Aorta (tissue), 5 donors: ENCODE data around the gene GSTT2B. TPM values are rescaled to one million over a fixed set of nuclear protein-coding genes. Genes with fewer than 3 reads are reported as not detected.
A peak's percentile ranks its signal among the peaks of the same experiment; 100 is the strongest.
"Not testable (repeated sequence)": the region's sequence is repeated elsewhere in the genome, so short reads cannot be mapped to it uniquely, and the experiment has no call there.

Experiments
- ATAC-seq: fragments of 200-7000 bp; cut with Tn5 transposase; one replicate; pipeline ENCODE4 v1.9.1; 2022; ENCODE audit warnings: moderate library complexity; ENCODE audit not compliant: low FRiP score
- DNase-seq, 2 donors: peaks; one replicate each; pipeline ENCODE4 v3.0.0-alpha.2; 2020
- H3K27ac ChIP-seq, 2 donors: one replicate each; pipeline ENCODE4 v1.5.1; 2013; ENCODE audit warnings: low read length in 2 of 2, mild to moderate bottlenecking in 2 of 2, moderate library complexity in 2 of 2, control low read depth in 1 of 2, inconsistent platforms in 1 of 2, low read depth in 1 of 2
- H3K27me3 ChIP-seq, 2 donors: one replicate each; pipeline ENCODE4 v1.6.1; 2013; ENCODE audit warnings: control low read depth in 1 of 2, low read length in 1 of 2, mild to moderate bottlenecking in 1 of 2, moderate library complexity in 1 of 2; ENCODE audit not compliant: insufficient read depth in 2 of 2, control insufficient read depth in 1 of 2
- H3K36me3 ChIP-seq, 2 donors: one replicate each; pipeline ENCODE4 v1.6.1; 2013; ENCODE audit warnings: control low read depth in 1 of 2, low read length in 1 of 2, mild to moderate bottlenecking in 1 of 2; ENCODE audit not compliant: insufficient read depth in 2 of 2, control insufficient read depth in 1 of 2
- H3K4me1 ChIP-seq, 2 donors: one replicate each; pipeline ENCODE4 v1.6.1; 2013; ENCODE audit warnings: low read length in 2 of 2, control low read depth in 1 of 2, mild to moderate bottlenecking in 1 of 2, moderate library complexity in 1 of 2; ENCODE audit not compliant: insufficient read depth in 2 of 2, control insufficient read depth in 1 of 2
- H3K4me3 ChIP-seq, 2 donors: one replicate each; pipeline ENCODE4 v1.5.1; 2013; ENCODE audit warnings: low read length in 2 of 2, control low read depth in 1 of 2, mild to moderate bottlenecking in 1 of 2
- H3K9me3 ChIP-seq: one replicate; pipeline ENCODE4 v1.6.1; 2013; ENCODE audit warnings: mild to moderate bottlenecking, low read length; ENCODE audit not compliant: control insufficient read depth
- WGBS, 2 donors: extraction: QIAGEN DNeasy Blood & Tissue Kit; methylation state at CpG; one replicate each; pipeline ENCODE4 v1.1.7; 2013; 5-methylcytosine and 5-hydroxymethylcytosine counted together
- intact Hi-C, 2 donors: fragments of 100-400 bp; cut with DNase I; formaldehyde crosslinking; loops; one replicate each; pipeline versions ENCODE4 v1.14.2 to v1.15.0; 2022
- long read RNA-seq, 2 donors: library from polyadenylated mRNA; unstranded; transcript quantifications; one replicate each; pipeline ENCODE4 v2.0.0, GENCODE V29; 2020 to 2021
- polyA plus RNA-seq, 2 donors: library from polyadenylated mRNA; stranded (reverse); fragments of 200-250 nt; gene quantifications; one replicate each; pipeline ENCODE4 v1.2.3, GENCODE V29; 2013
- total RNA-seq, 2 donors: library from RNA; stranded (reverse); fragmentation: NEBNext Ultra II Directional; extraction: Animal tissue kit (Norgen Biotek cat#: 25700); gene quantifications; one replicate each; pipeline ENCODE4 v1.2.1, GENCODE V29; 2021
- donor health status: healthy with polysubstance abuse.
- donor health status: Bipolar disorder and iron deficiency.
- donor health status: DM: no; HTN: no; CAD: no.
- donor health status: DM: no; HTN: no; CAD: no.
- donor health status: DM: yes; HTN: yes; CAD: no.

GSTT2B gene, protein sequence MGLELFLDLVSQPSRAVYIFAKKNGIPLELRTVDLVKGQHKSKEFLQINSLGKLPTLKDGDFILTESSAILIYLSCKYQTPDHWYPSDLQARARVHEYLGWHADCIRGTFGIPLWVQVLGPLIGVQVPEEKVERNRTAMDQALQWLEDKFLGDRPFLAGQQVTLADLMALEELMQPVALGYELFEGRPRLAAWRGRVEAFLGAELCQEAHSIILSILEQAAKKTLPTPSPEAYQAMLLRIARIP
- total RNA-seq = 10 to 100 TPM in 1 of 2 donors, 1 to 10 TPM in 1; 7.7 to 23.9 TPM
- 10 to 100 TPM in 1 of 2 donors, 1 to 10 TPM in 1; 8.0 to 23.2 TPM for polyA plus RNA-seq
- long read RNA-seq, donor 1, partial matches to known transcripts = 0 of 8 reads
- long read RNA-seq, donor 1, other reads (novel, unspliced or antisense) = 4 of 8 reads
- long read RNA-seq, donor 2, transcript GSTT2B-201 (5 exons, 1,099 nt) = major isoform, 5 of 6 reads
- long read RNA-seq, donor 2, partial matches to known transcripts = 1 of 6 reads
- long read RNA-seq, donor 2, other reads (novel, unspliced or antisense) = 0 of 6 reads

- H3K4me3 ChIP-seq, intact Hi-C loops, H3K4me1 ChIP-seq, H3K9me3 ChIP-seq, H3K27me3 ChIP-seq, H3K36me3 ChIP-seq, H3K27ac ChIP-seq, DNase-seq: not testable (repeated sequence)
- peak; percentile 87 for ATAC-seq
- no CpG with 5 or more reads among the region's 43 CpGs for WGBS, 2 donors
Measured at GRCh38 chr22:23961084-23961771, at the start of gene GSTT2B. Gene GSTT2B, minus strand, starts transcription at chr22:23961195. Its CDS starts 64 bp downstream, at chr22:23961131.

DNA sequence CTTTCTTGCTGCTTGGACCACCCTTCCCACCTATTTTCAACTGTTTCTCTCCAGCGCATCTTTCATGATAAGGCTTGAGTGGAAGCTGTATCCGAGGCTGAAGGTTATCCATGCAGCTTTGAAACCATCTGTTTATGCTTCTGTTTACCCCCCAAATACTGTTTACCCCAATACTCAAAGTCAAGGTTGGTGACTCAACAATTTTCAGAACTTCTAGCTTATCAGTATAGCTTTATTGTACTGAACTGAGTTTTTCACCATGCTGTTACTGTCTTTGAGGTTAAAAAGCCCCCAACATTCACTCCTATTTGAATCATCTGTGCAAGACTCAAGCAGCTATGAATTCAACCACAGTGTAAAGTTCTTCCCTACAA, 49.0 kb upstream of the GSTT2B start:
- DNase-seq (no peak), ATAC-seq (no peak)
- Histone ChIP-seq H3K27ac (no peak overlapping the region), H3K36me3 (no peaks in the 10 kb centered on the region), H3K4me1 (no peaks in the 10 kb centered on the region), H3K4me3 (no peak overlapping the region), H3K27me3 (no peaks in the 10 kb centered on the region), H3K9me3 (no peaks in the 10 kb centered on the region)
- 92 to 95% methylated on average over 2 of the region's 2 CpGs for whole genome bisulfite sequencing, 2 donors
- intact Hi-C loops = loop anchor here in 1 of 2 donors (5.0 kb wide), 2 partner anchors 42 to 147 kb away; no protein-coding TSS in a partner anchor

- 84 to 90% methylated on average over 7 of the region's 7 CpGs for WGBS, 2 donors
- no peaks in the 10 kb centered on the region for H3K9me3 ChIP-seq
Measured at GRCh38 chr22:24009227-24010017, 48.4 kb upstream of the GSTT2B start.

DNA sequence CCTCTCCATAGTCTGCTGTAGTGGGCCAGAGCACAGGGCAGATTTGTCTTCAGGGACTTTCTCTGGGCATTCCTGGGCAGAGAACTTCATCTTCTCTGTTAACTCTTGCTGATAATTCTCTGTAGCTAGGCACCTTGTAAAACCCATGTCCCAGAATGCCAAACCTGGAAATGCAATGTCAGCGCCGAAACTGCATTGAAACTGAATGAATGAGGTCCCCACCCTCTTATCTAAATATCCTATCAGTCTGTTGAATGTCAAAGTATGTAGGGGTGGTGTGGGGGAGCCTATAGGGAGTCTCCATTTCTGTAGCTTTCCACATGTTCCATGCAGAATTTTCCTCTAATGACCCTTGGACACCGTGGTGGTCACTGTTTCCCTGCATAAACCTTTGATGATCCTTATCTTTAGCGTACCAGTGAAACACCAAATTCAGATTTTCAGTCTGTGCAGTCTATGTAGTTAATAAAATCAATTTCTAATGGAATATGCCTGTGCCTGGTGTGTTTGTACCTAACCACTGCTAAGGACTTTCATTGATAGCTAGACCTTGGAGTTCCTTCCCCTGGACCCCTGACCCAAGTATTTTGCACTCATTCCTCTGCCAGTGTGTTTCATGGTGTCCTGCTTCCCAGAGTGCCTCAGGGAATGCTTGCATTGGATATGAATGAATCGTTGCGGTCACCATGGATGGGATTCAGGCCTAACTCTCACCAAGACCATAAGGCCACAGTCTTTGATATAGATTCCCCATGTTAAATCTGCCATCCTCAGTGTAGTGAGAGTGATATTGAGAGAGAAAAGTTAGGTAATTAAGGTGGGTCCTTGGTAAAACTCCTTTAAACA, 47.6 kb upstream of the GSTT2B start:
- intact Hi-C loops = no loop called here
- WGBS, 2 donors = 89 to 90% methylated on average over 6 of the region's 6 CpGs
- H3K27me3 ChIP-seq = no peaks in the 10 kb centered on the region

More at GRCh38 chr22:24009227-24010017, 48.4 kb upstream of the GSTT2B start:
- no peak for ATAC-seq
- DNase-seq = no peak
- Histone ChIP-seq H3K27me3 (no peaks in the 10 kb centered on the region), H3K27ac (no peak overlapping the region), H3K4me3 (no peak overlapping the region), H3K36me3 (no peaks in the 10 kb centered on the region), H3K4me1 (no peaks in the 10 kb centered on the region)
- intact Hi-C loops = loop anchor here in 1 of 2 donors (5.0 kb wide), 2 partner anchors 43 to 148 kb away; no protein-coding TSS in a partner anchor

DNA sequence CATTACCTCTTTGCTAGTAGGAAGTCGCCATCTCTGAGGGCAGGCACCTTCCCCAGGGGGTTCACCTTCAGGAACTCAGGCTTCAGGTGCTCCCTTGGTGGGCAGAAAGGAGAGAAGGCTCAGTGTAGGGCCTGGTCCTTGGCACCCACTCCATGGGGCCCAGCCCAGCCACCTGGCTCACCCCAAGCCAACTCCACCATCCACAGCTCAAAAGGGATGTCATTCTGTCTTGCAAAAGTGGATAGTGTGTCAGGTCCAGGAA, 47.0 kb upstream of the GSTT2B start:
- Histone ChIP-seq H3K9me3 (no peaks in the 10 kb centered on the region), H3K4me1 (no peaks in the 10 kb centered on the region), H3K36me3 (no peaks in the 10 kb centered on the region), H3K4me3 (no peak overlapping the region), H3K27ac (no peak overlapping the region), H3K27me3 (no peaks in the 10 kb centered on the region)
- intact Hi-C loops = no loop called here
- no peak for ATAC-seq
- 99 to 100% methylated on average over 1 of the region's 1 CpG for WGBS, 2 donors
- DNase-seq = no peak

More for the DNA sequence above, 47.6 kb upstream of the GSTT2B start:
- H3K9me3 ChIP-seq = no peaks in the 10 kb centered on the region
- ATAC-seq (no peak), DNase-seq (no peak)
- no peaks in the 10 kb centered on the region for H3K36me3 ChIP-seq
- no peaks in the 10 kb centered on the region for H3K4me1 ChIP-seq
- no peak overlapping the region for H3K4me3 ChIP-seq
- no peak overlapping the region for H3K27ac ChIP-seq

- H3K27ac ChIP-seq = no peak overlapping the region
- intact Hi-C loops = no loop called here
- ATAC-seq = no peak
- WGBS, 2 donors = 86 to 90% methylated on average over 8 of the region's 8 CpGs
- no peaks in the 10 kb centered on the region for H3K9me3 ChIP-seq
- H3K4me1 ChIP-seq = no peaks in the 10 kb centered on the region
- H3K36me3 ChIP-seq = no peaks in the 10 kb centered on the region
- DNase-seq = no peak
- no peaks in the 10 kb centered on the region for H3K27me3 ChIP-seq
- no peak overlapping the region for H3K4me3 ChIP-seq
Measured at GRCh38 chr22:24007253-24008021, 46.4 kb upstream of the GSTT2B start.

DNA sequence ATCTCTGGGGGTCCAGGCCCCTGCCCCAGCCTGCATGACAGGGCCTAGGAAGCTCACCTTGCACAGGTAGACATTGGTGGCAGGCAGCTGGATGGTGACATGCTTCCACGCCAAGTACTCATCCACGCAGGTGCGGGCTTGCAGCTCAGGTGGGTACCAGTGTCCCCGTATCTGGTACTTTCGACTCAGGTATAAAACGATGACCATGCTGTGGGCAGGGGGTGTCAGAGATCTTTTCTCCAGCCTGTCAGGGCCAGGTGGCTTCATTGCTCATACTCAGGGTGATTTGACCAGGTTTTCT, 45.9 kb upstream of the GSTT2B start:
- ATAC-seq (no peak), DNase-seq (no peak)
- Histone ChIP-seq H3K27me3 (no peaks in the 10 kb centered on the region), H3K36me3 (no peaks in the 10 kb centered on the region), H3K9me3 (no peaks in the 10 kb centered on the region), H3K4me3 (no peak overlapping the region), H3K27ac (no peak overlapping the region), H3K4me1 (no peaks in the 10 kb centered on the region)
- intact Hi-C loops = no loop called here
- 88 to 91% methylated on average over 6 of the region's 6 CpGs for WGBS, 2 donors
